Kidney glomerular epithelial cell (primary cell): ENCODE results near the gene DENND1A.

Source experiments
- DNase-seq: peaks from one replicate; lab custom pipeline; 2025; lab: John Stamatoyannopoulos, UW

DENND1A gene

GRCh38 chr9:123354806-123355508, 575.0 kb downstream of the DENND1A start:
- DNase-seq: peak; percentile 25

DNA sequence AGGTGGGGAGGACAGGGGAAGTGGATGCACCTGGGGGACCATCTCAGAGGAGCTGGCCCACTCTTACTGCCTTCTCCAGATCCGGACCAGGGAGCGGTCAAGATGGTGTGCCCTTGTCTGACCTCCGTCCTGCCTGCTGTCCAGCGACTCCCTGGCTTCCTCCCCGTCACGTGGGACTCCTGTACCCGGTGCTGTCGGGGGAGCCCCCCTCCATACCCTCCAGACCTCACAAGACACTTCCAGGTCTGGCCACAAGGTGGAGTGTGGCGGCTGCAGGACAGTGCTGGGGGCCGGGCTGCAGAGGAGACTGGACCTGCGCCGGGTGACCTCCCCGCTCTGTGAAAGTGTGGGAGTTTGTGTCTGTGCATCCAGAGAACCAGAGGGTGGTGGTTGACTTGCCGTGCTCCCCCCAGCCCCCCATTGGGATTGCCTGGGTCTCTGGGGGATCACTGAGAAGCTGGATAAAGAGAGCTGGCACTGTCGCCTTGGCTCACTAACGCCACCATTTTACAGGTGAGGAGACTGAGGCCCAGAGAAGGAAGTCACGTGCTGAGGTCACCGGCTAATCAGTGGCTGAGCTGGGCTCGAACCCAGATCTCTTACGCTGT, 575.8 kb downstream of the DENND1A start:
- peak; percentile 64 for DNase-seq

DNA sequence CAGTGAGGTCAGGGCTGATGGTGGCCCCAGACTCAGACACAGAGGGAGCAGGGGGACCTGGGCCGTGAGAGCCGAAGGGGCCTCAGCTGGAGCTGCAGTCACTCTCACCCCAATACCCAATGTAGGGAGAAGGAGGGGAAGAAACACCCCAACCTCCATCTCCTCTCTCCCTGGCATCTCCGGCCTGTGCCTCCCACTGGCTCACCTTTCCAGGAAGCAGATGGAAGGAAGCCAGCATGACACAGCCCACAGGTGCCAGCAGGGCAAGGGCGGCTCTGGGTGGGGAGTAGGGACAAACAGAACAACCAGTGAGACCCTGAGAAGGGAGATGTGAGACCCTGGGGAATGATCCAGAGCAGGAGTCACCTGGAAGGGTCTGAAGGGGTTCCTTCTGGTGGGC, 576.9 kb downstream of the DENND1A start:
- no peak for DNase-seq

- DNase-seq: no peak
Observed at GRCh38 chr9:123350590-123351310, 579.2 kb downstream of the DENND1A start.

DNA sequence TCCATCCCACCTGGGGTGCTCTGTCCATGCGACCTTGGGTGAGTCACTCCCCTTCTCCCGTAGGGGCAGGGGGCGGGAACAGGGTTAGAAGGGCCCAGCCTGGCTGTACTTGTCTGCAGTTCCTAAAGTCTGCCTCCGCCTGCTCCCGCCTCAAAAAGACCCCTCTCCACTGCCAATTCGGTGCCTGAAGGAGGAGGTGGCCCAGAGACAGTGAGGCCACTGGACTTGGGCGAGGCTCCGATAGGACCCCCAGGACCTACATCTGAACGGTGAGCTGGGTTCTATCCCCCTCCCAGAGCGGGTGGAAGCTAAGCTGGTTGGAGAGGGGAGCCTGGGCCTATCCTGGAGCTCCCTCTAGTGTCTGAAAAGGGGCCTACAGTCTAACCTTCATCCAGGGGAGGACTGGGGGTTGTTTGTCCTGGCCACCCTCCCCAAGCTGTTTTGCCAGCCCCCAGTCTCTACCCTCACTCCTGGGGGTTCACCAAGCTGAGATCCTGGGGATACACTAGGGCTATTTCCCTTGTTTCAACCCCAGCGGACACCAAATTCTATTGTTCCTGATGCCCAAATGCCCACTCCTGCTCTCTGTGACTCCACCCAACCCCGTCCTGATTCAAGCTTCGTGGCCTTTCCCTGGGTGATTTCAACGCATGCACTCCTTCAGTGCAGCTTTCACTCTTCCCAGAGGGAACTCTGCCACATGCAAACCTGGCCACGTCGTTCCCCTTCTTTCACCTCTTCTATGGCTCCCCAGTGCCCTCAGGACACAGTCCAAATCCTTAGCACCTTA, 580.0 kb downstream of the DENND1A start:
- peak; percentile 63 for DNase-seq

DNA sequence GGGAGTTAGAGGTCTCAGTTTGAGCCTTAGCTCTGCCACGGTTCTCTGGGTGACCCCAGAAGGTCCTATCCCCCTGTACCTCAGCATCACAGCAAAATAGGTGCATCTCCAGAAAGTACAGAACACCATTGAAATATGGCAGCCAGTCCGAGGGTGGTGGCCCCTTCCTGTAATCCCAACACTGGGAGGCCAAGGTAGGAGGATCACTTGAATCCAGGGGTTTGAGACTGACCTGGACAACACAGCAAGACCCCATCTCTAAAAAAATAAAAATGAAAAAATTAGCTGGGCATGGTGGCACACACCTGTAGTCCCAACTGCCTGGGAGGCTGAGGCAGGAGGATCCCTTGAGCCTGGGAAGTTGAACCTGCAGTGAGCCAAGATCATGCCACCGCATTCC, 580.9 kb downstream of the DENND1A start:
- no peak for DNase-seq

DNA sequence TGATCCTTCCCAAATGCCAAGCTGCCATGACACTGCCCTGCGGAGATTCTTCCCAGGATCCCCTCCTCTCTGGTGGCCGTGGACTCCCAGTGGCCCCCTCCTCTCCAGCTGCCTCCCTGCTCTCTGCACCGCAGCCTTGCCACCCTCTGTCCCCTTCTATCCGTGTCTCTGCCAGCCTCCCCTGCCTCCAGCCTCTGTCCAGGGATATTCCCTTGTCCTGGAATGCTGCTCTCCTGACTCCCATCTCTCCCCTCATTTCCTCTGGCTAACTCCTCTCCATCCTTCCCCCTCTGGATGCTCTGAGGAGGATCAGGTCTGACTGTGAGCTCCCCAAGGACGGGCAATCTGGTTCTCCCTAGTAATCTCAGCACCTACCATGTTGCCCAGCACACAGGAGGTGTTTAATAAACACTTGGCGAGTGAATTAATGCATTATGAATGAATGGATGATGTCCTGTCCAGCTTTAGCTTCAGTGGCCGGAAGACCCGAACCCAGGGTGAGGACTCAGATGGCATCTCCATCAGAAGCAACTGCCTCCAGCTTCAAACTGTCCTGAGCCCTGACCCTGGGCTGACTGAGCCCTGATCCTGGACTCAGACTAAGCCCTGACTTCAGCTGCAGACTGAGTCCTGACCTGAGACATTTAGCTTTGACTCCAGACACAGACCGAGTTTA, 581.5 kb downstream of the DENND1A start:
- no peak for DNase-seq

DNA sequence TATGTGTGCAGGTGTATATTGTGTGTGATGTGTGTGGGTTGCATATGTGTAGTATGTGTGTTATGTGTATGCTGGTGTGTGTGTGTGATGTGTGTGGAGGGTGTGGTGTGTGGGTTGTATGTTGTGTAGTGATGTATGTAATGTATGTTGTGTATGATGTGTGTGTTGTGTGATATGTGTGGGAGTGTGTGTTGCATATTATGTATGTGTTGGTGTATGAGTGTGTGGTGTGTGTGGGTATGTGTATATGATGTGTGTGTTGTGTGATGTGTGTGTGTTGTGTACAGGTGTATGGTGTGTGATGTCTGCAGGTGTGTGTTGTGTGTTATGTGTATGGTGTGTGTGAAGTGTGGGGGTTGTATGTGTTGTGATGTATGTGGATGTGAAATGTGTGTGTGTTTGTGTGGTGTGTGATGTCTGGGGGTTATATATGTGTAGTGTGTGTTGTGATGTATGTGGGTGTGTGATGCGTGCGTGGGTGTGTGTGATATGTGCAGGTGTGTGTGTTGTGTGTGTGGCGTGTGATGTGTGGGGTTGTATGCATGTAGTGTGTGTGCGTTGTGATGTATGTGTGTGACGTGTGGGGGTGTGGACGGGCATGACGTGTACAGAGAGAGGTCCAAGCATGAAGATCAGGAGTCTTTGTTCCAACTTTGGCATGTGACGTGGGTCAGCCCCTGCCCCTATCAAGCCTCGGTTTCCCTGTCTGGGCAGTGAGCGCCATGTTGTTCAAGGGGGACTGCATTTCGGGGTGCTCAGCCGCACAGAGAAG, 582.5 kb downstream of the DENND1A start:
- DNase-seq: no peak

GRCh38 chr9:123346826-123347225, 583.1 kb downstream of the DENND1A start:
- no peak for DNase-seq

- DNase-seq: no peak
Observed at GRCh38 chr9:123346026-123346425, 583.9 kb downstream of the DENND1A start.

DNA sequence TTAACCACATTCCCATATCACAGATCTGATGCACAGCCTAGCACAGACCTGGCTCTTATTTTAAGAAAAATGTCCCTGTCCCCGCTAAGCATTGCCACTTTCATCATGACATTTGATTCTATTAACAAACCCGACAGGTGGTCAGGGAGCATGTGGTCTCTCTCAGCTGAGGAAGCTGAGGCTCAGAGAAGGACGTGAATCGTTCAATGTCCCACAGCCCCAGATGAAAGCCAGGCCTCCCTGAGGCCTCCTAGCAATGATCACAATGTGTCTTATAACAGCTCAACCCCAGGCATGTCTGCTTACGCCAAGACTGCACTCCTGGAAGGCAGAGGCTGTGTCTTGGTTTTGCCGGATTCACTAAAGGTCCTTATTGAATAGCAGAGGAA, 584.4 kb downstream of the DENND1A start:
- no peak for DNase-seq

GRCh38 chr9:123344192-123344949, 585.6 kb downstream of the DENND1A start:
- no peak for DNase-seq

DNA sequence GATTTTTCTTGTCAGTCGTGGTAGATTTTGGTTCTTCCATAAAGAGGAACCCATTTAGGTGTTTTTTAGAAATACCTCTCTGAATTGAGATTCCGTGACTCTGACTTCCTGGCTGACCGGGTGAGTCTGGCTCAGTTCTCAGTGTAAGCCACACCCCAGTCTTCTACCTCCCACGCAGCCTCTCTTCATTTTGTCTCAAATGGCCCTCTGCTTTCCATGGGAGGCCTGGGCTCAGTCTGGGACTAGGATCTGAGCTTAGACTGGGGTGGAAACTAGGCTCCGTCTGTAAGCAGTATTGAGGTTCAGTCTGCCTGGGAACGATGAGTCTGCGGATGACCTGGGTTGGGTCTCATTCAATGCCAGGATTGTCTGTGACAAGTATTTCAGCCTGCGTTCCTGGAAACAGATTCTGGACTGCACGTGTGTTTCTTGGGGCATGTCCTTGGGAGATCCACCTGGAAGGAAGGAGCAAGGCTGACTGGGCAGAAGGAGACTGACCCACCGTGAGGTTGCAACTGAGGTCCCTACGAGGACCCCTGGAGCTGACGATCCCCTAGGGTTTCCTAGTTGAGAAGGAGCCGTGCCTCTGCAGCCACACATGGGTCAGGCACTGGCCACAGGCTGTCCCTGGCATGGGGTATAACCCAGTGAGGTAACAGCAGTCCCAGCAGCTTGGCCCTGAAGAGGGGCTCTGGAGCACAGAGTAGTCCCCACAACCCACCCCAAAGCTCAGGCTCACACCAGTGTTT, 586.3 kb downstream of the DENND1A start:
- peak; percentile 29 for DNase-seq

GRCh38 chr9:123342247-123342646, 587.7 kb downstream of the DENND1A start:
- DNase-seq: no peak

DNA sequence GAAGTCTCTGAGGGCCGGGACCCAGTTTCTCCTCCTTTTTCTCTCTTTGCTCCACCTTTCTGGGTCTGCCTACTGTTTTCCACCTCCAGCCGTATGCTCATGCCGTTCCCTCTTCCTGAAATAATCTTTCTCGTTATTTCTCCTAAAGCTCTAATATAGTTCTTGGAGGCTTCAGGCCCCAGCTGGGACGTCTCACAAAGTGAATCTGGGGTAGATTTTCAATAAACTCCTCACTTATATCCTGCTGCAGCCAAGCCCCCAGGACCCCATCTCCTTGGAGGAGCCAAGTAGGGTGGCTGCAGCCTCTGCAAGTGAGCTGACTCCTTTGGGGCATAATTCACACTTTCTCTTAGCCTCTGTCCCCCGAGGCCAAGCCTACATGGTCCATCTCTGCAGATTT, 588.1 kb downstream of the DENND1A start:
- no peak for DNase-seq

GRCh38 chr9:123339666-123340510, 590.0 kb downstream of the DENND1A start:
- peak; percentile 74 for DNase-seq

- DNase-seq: no peak
Observed at GRCh38 chr9:123338710-123339665, 590.9 kb downstream of the DENND1A start.
